GM15510 (cell line): ENCODE results near the gene EP400.

ENCODE experiments used
- POLR2A ChIP-seq: IDR thresholded peaks from 3 replicates; pipeline ENCODE4 v1.6.1; 2011; ENCODE audit warnings: borderline replicate concordance; ENCODE audit not compliant: insufficient read length; ENCODE audit errors: extremely low read depth

The EP400 gene

GRCh38 chr12:132009336-132009859 lies 59.7 kb downstream of the EP400 start:
- no peak for TF ChIP-seq POLR2A

DNA sequence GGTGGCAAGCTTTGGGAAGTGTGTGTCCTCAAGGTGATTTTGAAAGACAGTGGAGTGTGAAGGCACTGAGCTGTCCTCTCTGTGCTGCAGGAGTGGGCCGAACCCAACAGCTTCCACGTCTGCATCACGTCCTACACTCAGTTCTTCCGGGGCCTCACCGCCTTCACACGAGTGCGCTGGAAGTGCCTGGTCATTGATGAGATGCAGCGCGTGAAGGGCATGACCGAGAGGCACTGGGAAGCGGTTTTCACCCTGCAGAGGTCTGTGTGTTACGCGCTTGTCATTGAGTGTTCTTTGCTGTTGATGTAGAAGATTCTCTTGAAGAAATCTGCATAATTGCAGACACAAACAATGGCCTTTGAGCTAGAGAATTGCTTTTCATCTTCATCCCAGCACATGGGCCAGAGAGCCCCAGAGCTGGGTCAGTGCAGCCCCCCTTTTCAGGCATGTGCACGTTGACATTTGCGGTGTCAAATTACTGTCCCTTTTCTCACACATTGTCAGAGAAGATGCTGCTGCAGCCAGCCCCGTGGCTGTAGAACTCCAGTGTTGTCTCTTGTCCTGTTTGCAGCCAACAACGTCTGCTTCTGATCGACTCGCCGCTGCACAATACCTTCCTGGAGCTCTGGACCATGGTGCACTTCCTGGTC lies 63.3 kb downstream of the EP400 start:
- TF ChIP-seq POLR2A = no peak

- TF ChIP-seq POLR2A = no peak
Observed at GRCh38 chr12:132014092-132014914, 64.6 kb downstream of the EP400 start.

- TF ChIP-seq POLR2A = no peak
Observed at GRCh38 chr12:132014915-132015280, 65.2 kb downstream of the EP400 start.

GRCh38 chr12:132015686-132016430 lies 66.1 kb downstream of the EP400 start:
- TF ChIP-seq POLR2A = no peak

- TF ChIP-seq POLR2A = no peak
Observed at GRCh38 chr12:132018193-132018916, 68.6 kb downstream of the EP400 start.

DNA sequence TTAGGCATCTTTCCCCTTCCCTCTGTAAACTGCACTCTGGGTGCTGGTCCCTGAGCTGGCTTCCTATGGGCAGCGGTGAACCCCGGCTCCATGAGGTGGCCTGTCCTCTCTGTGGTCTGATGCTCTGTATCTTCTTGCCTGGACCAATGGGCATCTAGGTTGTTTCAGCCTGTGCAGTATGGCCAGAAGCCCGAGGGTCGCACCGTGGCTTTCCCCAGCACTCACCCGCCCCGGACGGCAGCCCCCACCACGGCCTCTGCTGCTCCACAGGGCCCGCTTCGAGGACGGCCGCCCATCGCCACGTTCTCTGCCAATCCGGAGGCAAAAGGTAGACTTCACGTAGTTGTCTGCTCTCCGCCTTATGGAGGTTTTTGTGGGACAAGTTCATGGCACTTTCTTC lies 70.1 kb downstream of the EP400 start:
- no peak for TF ChIP-seq POLR2A

GRCh38 chr12:132020292-132020691 lies 70.5 kb downstream of the EP400 start:
- TF ChIP-seq POLR2A = no peak

DNA sequence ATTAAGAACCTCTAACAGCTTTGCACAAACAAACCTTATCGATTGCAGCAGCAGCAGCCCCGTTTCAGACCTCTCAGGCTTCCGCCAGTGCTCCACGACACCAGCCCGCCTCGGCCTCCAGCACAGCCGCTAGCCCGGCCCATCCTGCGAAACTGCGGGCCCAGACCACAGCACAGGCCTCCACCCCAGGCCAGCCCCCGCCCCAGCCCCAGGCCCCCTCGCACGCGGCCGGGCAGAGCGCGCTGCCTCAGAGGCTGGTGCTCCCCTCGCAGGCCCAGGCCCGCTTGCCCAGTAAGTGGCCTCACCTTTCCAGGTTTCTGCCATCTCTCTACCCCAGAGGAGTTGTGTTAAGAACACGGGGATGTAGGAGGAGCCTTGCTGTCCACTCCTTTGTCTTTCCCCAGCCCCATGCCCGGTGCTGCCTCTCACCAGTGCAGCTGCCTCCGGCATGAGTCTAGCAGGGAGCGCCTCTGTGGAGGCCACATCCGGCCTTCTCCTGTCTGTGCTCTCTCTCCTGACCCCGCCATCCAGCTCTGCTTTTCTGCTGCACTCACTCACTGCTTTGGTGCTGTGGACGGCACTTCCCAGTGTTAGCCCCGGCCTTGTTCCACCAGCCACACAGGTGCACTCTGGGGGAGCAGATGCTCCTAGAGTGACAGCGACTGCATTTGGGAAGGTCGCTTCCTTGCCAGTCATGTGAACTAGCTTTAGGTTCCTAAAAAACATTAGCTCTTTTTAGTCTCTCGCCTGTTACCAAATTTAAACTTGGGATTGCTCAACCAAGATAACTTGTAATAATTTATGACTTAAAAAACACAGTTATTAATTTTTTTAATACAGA lies 71.5 kb downstream of the EP400 start:
- TF ChIP-seq POLR2A = no peak

- no peak for TF ChIP-seq POLR2A
Observed at GRCh38 chr12:132021965-132022364, 72.2 kb downstream of the EP400 start.

- no peak for TF ChIP-seq POLR2A
Observed at GRCh38 chr12:132023658-132024057, 73.9 kb downstream of the EP400 start.

DNA sequence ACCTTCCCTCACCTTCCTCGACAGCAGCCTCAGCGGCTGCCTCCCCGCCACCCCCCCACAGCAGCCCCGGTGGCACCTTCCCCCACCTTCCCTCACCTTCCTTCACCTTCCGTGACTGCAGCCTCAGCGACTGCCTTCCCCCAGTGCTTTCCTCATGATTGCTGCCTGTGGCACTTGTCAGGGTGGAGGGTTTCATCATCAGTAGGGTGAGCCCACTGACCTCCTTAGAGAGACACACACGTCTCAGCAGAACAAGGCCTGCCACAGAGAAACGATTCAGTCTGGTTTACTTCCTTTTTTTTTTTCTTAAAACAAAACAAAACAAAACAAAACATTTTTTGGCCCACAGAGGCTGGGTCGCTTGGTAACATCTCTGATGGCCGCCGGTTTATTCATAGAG lies 75.0 kb downstream of the EP400 start:
- no peak for TF ChIP-seq POLR2A

- TF ChIP-seq POLR2A = no peak
Observed at GRCh38 chr12:132025526-132025925, 75.8 kb downstream of the EP400 start.
